ENCODE data around the gene PAK1.
"Not testable (repeated sequence)": the region's sequence is repeated elsewhere in the genome, so short reads cannot be mapped to it uniquely, and the experiment has no call there.

Gene PAK1

GRCh38 chr11:77400775-77401449, 73.0 kb downstream of the PAK1 start:
- DNase-seq, result no peak

- DNase-seq, result no peak
Observed at GRCh38 chr11:77400271-77400670, 73.6 kb downstream of the PAK1 start.

- DNase-seq, result no peak
Observed at GRCh38 chr11:77397631-77398030, 76.3 kb downstream of the PAK1 start.

GRCh38 chr11:77396911-77397310, 77.0 kb downstream of the PAK1 start:
- no peak for DNase-seq

- no peak for DNase-seq
Observed at GRCh38 chr11:77396305-77396704, 77.6 kb downstream of the PAK1 start.

- no peak for DNase-seq
Observed at GRCh38 chr11:77395460-77396173, 78.3 kb downstream of the PAK1 start.

- DNase-seq, result no peak
Observed at GRCh38 chr11:77392842-77393241, 81.1 kb downstream of the PAK1 start.

GRCh38 chr11:77387701-77388100, 86.2 kb downstream of the PAK1 start:
- DNase-seq, result no peak

- DNase-seq, result no peak
Observed at GRCh38 chr11:77386178-77386577, 87.7 kb downstream of the PAK1 start.

GRCh38 chr11:77385255-77385771, 88.6 kb downstream of the PAK1 start:
- not testable (repeated sequence) for DNase-seq

GRCh38 chr11:77384571-77384970, 89.3 kb downstream of the PAK1 start:
- no peak for DNase-seq

GRCh38 chr11:77383349-77383748, 90.5 kb downstream of the PAK1 start:
- not testable (repeated sequence) for DNase-seq

GRCh38 chr11:77381729-77382665, 91.9 kb downstream of the PAK1 start:
- DNase-seq, result no peak

- DNase-seq, result no peak
Observed at GRCh38 chr11:77379934-77380333, 94.0 kb downstream of the PAK1 start.

- DNase-seq, result no peak
Observed at GRCh38 chr11:77379253-77379652, 94.6 kb downstream of the PAK1 start.

GRCh38 chr11:77377734-77378133, 96.2 kb downstream of the PAK1 start:
- no peak for DNase-seq

GRCh38 chr11:77375107-77375506, 98.8 kb downstream of the PAK1 start:
- no peak for DNase-seq

- DNase-seq, result no peak
Observed at GRCh38 chr11:77374611-77375031, 99.3 kb downstream of the PAK1 start.

- no peak for DNase-seq
Observed at GRCh38 chr11:77374108-77374507, 99.8 kb downstream of the PAK1 start.

- no peak for DNase-seq
Observed at GRCh38 chr11:77372726-77373125, 101.2 kb downstream of the PAK1 start.

- no peak for DNase-seq
Observed at GRCh38 chr11:77371646-77372045, 102.2 kb downstream of the PAK1 start.

GRCh38 chr11:77370217-77370616, 103.7 kb downstream of the PAK1 start:
- no peak for DNase-seq

GRCh38 chr11:77361184-77361583, 112.7 kb downstream of the PAK1 start:
- no peak for DNase-seq

Data from activated T-cell treated with anti-CD3 and anti-CD28 coated beads, Interleukin-2, amount 50 U/mL, for 1 hour (primary cell).